A549 (cell line): Measurements from ENCODE around the gene PDLIM7.

Experiments
- CEBPB ChIP-seq, 2 experiments: fragments of >200 bp in 1 of 2; sonication (Bioruptor Twin) in 1 of 2; formaldehyde crosslinking in 1 of 2; IDR thresholded peaks; 2 replicates each; pipeline ENCODE4 v1.6.1; 2012 to 2016
- EHMT2 ChIP-seq: fragments of 200-600 bp; sonication (generic); IDR thresholded peaks from 2 replicates; pipeline ENCODE4 v1.6.1; 2016; ENCODE audit warnings: antibody characterized with exemption, low read depth, mild to moderate bottlenecking, moderate library complexity
- MAFK ChIP-seq: fragments of 450-650 bp; IDR thresholded peaks from 2 replicates; pipeline ENCODE4 v1.6.1; 2014; ENCODE audit not compliant: partially characterized antibody
- MYC ChIP-seq: IDR thresholded peaks from 2 replicates; pipeline ENCODE4 v1.6.1; 2012; ENCODE audit warnings: mild to moderate bottlenecking, inconsistent platforms, low read length, improper control_type of control experiment, borderline replicate concordance
- POLR2A ChIP-seq: IDR thresholded peaks from 2 replicates; pipeline ENCODE4 v1.6.1; 2012; ENCODE audit warnings: mild to moderate bottlenecking, low read length
- RCOR1 ChIP-seq: fragments of 150-350 bp; IDR thresholded peaks from 2 replicates; pipeline ENCODE4 v1.6.1; 2014; ENCODE audit warnings: antibody characterized with exemption, low read length, low read depth
- SMC3 ChIP-seq: fragments of >200 bp; sonication (Bioruptor Twin); formaldehyde crosslinking; IDR thresholded peaks from 3 replicates; pipeline ENCODE4 v1.6.1; 2018; ENCODE audit warnings: inconsistent platforms
- SREBF2 ChIP-seq: fragments of 450-650 bp; IDR thresholded peaks from 2 replicates; pipeline ENCODE4 v1.6.1; 2014; ENCODE audit warnings: mild to moderate bottlenecking, moderate library complexity
- TP53 ChIP-seq: fragments of 250-450 bp; sonication (Bioruptor Pico); IDR thresholded peaks from 2 replicates; pipeline ENCODE4 v1.5.0; 2021; ENCODE audit warnings: mild to moderate bottlenecking, moderate library complexity
- ZFP36 ChIP-seq: fragments of 450-650 bp; IDR thresholded peaks from 2 replicates; pipeline ENCODE4 v1.6.1; 2014; ENCODE audit warnings: borderline replicate concordance; ENCODE audit not compliant: partially characterized antibody
- TF ChIP-seq, protein P1 (sequence below): fragments of >200 bp; sonication (Bioruptor Twin); formaldehyde crosslinking; IDR thresholded peaks from 3 replicates; pipeline ENCODE4 v1.5.1; 2016
- TF ChIP-seq, protein P2 (sequence below): fragments of 250-450 bp; sonication (Bioruptor Pico); IDR thresholded peaks from 2 replicates; pipeline ENCODE4 v1.5.0; 2021; ENCODE audit warnings: mild to moderate bottlenecking, moderate library complexity, borderline replicate concordance
- TF ChIP-seq, protein P3 (sequence below): IDR thresholded peaks from 2 replicates; pipeline ENCODE4 v1.6.1; 2012
- TF ChIP-seq, protein P4 (sequence below): fragments of 200-600 bp; sonication (generic); IDR thresholded peaks from 2 replicates; pipeline ENCODE4 v1.6.1; 2016; ENCODE audit warnings: antibody characterized with exemption, mild to moderate bottlenecking, moderate library complexity

DNA sequence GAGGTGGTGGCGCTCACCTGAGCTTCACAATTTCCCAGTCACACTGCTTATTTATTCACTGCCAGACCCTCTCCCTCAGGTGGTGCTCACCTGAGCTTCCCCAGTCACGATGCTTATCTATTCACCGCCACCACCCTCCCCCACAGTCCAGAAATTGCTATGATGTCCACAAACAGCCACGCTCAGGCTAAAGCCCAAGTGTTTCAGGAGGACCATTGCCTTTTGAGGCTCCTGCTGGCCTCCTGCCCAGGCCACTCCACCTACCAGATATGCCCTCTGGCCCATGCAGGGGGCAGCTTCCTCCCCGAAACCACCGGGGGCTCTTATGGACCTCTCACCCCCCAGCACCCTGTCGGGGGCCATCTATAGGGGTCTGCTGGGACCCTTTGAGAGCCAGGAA is 4.6 kb downstream of the PDLIM7 start:
- TF ChIP-seq, protein P1, sequence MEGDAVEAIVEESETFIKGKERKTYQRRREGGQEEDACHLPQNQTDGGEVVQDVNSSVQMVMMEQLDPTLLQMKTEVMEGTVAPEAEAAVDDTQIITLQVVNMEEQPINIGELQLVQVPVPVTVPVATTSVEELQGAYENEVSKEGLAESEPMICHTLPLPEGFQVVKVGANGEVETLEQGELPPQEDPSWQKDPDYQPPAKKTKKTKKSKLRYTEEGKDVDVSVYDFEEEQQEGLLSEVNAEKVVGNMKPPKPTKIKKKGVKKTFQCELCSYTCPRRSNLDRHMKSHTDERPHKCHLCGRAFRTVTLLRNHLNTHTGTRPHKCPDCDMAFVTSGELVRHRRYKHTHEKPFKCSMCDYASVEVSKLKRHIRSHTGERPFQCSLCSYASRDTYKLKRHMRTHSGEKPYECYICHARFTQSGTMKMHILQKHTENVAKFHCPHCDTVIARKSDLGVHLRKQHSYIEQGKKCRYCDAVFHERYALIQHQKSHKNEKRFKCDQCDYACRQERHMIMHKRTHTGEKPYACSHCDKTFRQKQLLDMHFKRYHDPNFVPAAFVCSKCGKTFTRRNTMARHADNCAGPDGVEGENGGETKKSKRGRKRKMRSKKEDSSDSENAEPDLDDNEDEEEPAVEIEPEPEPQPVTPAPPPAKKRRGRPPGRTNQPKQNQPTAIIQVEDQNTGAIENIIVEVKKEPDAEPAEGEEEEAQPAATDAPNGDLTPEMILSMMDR = no peak
- TF ChIP-seq, protein P2, sequence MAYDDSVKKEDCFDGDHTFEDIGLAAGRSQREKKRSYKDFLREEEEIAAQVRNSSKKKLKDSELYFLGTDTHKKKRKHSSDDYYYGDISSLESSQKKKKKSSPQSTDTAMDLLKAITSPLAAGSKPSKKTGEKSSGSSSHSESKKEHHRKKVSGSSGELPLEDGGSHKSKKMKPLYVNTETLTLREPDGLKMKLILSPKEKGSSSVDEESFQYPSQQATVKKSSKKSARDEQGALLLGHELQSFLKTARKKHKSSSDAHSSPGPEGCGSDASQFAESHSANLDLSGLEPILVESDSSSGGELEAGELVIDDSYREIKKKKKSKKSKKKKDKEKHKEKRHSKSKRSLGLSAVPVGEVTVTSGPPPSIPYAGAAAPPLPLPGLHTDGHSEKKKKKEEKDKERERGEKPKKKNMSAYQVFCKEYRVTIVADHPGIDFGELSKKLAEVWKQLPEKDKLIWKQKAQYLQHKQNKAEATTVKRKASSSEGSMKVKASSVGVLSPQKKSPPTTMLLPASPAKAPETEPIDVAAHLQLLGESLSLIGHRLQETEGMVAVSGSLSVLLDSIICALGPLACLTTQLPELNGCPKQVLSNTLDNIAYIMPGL (CRISPR knock-in tag) = no peak
- no peak for TF ChIP-seq SMC3
- no peak for TF ChIP-seq SREBF2
- no peak for TF ChIP-seq MAFK
- no peak for TF ChIP-seq CEBPB (IDR thresholded peaks at IDR 0.05)
- TF ChIP-seq RCOR1 = no peak
- no peak for TF ChIP-seq TP53
- TF ChIP-seq, protein P3, sequence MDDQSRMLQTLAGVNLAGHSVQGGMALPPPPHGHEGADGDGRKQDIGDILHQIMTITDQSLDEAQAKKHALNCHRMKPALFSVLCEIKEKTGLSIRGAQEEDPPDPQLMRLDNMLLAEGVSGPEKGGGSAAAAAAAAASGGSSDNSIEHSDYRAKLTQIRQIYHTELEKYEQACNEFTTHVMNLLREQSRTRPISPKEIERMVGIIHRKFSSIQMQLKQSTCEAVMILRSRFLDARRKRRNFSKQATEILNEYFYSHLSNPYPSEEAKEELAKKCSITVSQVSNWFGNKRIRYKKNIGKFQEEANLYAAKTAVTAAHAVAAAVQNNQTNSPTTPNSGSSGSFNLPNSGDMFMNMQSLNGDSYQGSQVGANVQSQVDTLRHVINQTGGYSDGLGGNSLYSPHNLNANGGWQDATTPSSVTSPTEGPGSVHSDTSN = no peak
- no peak for TF ChIP-seq MYC
- no peak for TF ChIP-seq POLR2A
- no peak for TF ChIP-seq EHMT2
- TF ChIP-seq ZFP36 = no peak
- TF ChIP-seq, protein P4, sequence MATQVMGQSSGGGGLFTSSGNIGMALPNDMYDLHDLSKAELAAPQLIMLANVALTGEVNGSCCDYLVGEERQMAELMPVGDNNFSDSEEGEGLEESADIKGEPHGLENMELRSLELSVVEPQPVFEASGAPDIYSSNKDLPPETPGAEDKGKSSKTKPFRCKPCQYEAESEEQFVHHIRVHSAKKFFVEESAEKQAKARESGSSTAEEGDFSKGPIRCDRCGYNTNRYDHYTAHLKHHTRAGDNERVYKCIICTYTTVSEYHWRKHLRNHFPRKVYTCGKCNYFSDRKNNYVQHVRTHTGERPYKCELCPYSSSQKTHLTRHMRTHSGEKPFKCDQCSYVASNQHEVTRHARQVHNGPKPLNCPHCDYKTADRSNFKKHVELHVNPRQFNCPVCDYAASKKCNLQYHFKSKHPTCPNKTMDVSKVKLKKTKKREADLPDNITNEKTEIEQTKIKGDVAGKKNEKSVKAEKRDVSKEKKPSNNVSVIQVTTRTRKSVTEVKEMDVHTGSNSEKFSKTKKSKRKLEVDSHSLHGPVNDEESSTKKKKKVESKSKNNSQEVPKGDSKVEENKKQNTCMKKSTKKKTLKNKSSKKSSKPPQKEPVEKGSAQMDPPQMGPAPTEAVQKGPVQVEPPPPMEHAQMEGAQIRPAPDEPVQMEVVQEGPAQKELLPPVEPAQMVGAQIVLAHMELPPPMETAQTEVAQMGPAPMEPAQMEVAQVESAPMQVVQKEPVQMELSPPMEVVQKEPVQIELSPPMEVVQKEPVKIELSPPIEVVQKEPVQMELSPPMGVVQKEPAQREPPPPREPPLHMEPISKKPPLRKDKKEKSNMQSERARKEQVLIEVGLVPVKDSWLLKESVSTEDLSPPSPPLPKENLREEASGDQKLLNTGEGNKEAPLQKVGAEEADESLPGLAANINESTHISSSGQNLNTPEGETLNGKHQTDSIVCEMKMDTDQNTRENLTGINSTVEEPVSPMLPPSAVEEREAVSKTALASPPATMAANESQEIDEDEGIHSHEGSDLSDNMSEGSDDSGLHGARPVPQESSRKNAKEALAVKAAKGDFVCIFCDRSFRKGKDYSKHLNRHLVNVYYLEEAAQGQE = no peak
